Adrenal gland (tissue), 5 donors: ENCODE results near the gene QSOX2.

ENCODE experiments used
- CTCF ChIP-seq, 6 experiments: fragments of 450-650 bp in 4 of 6; fragments of 200-600 bp in 2 of 6; sonication (generic) in 1 of 6; IDR thresholded peaks; 1 replicate in 5 of 6; 2 replicates in 1 of 6; pipeline versions ENCODE4 v1.5.1 to v1.8.0; 2016 to 2021; ENCODE audit warnings: antibody characterized with exemption in 6 of 6, mild to moderate bottlenecking in 2 of 6, moderate library complexity in 1 of 6
- POLR2A ChIP-seq, 2 donors: fragments of 450-650 bp; IDR thresholded peaks; one replicate each; pipeline ENCODE4 v1.6.1; 2017; ENCODE audit warnings: antibody characterized with exemption in 2 of 2, mild to moderate bottlenecking in 2 of 2, moderate library complexity in 1 of 2
- donor health status: DM: no; HTN: no; CAD: no.

GRCh38 chr9:136286359-136286986 lies 40.9 kb upstream of the QSOX2 start:
- TF ChIP-seq CTCF (IDR thresholded peaks at IDR 0.05) (no peak), POLR2A (IDR thresholded peaks at IDR 0.05) (no peak)
